K562 (cell line): ENCODE results near the gene ARL8A. TPM values are rescaled to one million over a fixed set of nuclear protein-coding genes. Genes with fewer than 3 reads are reported as not detected.
A peak's percentile ranks its signal among the peaks of the same experiment; 100 is the strongest.

ENCODE experiments used
- BCLAF1 ChIP-seq, 2 experiments: fragments of 450-650 bp in 1 of 2; IDR thresholded peaks; 2 replicates each; pipeline ENCODE4 v1.6.1; 2011 to 2017; ENCODE audit warnings: low read depth in 2 of 2, antibody characterized with exemption in 1 of 2, borderline replicate concordance in 1 of 2, low read length in 1 of 2, mild to moderate bottlenecking in 1 of 2, mixed read lengths in 1 of 2; ENCODE audit not compliant: control insufficient read depth in 1 of 2
- CHD4 ChIP-seq: fragments of 200-600 bp; sonication (generic); IDR thresholded peaks from 3 replicates; pipeline ENCODE4 v1.6.1; 2012; ENCODE audit warnings: low read depth, mild to moderate bottlenecking, mixed read lengths, low read length, inconsistent platforms; ENCODE audit not compliant: insufficient read depth, insufficient replicate concordance, poor library complexity, severe bottlenecking
- HNRNPK ChIP-seq: fragments of 200-400 bp; formaldehyde crosslinking; IDR thresholded peaks from one replicate; pipeline ENCODE4 v1.6.1; 2018; ENCODE audit warnings: mild to moderate bottlenecking, low read depth, low read length; ENCODE audit not compliant: poor library complexity, severe bottlenecking
- LCOR ChIP-seq: sonication (generic); formaldehyde crosslinking; IDR thresholded peaks from 2 replicates; pipeline ENCODE4 v1.8.0; 2022; ENCODE audit warnings: mild to moderate bottlenecking, missing genetic modification reagents
- MBD2 ChIP-seq: sonication (generic); IDR thresholded peaks from 2 replicates; pipeline ENCODE4 v1.6.1; 2016; ENCODE audit warnings: low read depth, borderline replicate concordance
- MNT ChIP-seq, 2 experiments: fragments of 450-650 bp; conservative IDR thresholded peaks; 2 replicates each; pipeline ENCODE4 v1.6.1; 2017; ENCODE audit warnings: mild to moderate bottlenecking in 2 of 2, moderate library complexity in 2 of 2
- PML ChIP-seq: IDR thresholded peaks from 2 replicates; pipeline ENCODE4 v1.6.1; 2012; ENCODE audit warnings: low read length, inconsistent platforms
- POLR2A ChIP-seq: fragments of 450-650 bp; conservative IDR thresholded peaks from 2 replicates; pipeline ENCODE4 v1.6.1; 2016
- RBM39 ChIP-seq: fragments of 200-400 bp; formaldehyde crosslinking; optimal IDR thresholded peaks from 2 replicates; pipeline ENCODE3; 2018; ENCODE audit warnings: low read depth, low read length
- SMAD3 ChIP-seq: fragments of 450-650 bp; formaldehyde crosslinking; conservative IDR thresholded peaks from 2 replicates; pipeline ENCODE4 v1.4.0; 2020; ENCODE audit warnings: mild to moderate bottlenecking
- STAT5B ChIP-seq: fragments of 250-450 bp; sonication (Bioruptor Pico); IDR thresholded peaks from 2 replicates; pipeline ENCODE4 v1.8.0; 2021; ENCODE audit warnings: mild to moderate bottlenecking, inconsistent platforms
- TEAD4 ChIP-seq, 2 experiments: sonication (generic) in 1 of 2; formaldehyde crosslinking in 1 of 2; IDR thresholded peaks; 2 replicates each; pipeline versions ENCODE4 v1.6.1 to v1.8.0; 2012 to 2022; ENCODE audit warnings: borderline replicate concordance in 1 of 2, inconsistent platforms in 1 of 2, low read length in 1 of 2, mild to moderate bottlenecking in 1 of 2, missing genetic modification reagents in 1 of 2
- U2AF2 ChIP-seq: fragments of 200-400 bp; formaldehyde crosslinking; optimal IDR thresholded peaks from 2 replicates; pipeline ENCODE3; 2017; ENCODE audit warnings: low read depth, mild to moderate bottlenecking, low read length
- ZNF124 ChIP-seq: sonication (generic); formaldehyde crosslinking; IDR thresholded peaks from 2 replicates; pipeline ENCODE4 v1.8.1; 2022; ENCODE audit warnings: missing genetic modification reagents
- ZSCAN32 ChIP-seq: fragments of 450-650 bp; formaldehyde crosslinking; IDR thresholded peaks from 2 replicates; pipeline ENCODE4 v1.4.0; 2020; ENCODE audit warnings: mild to moderate bottlenecking, moderate library complexity
- polyA plus RNA-seq, 8 experiments: library from polyadenylated mRNA; depleted of rRNA in 4 of 8; stranded (reverse) in 5 of 8; unstranded in 3 of 8; fragments of >200 nt; fragmentation: Nextera tagmentation in 2 of 8; fragmentation: Illumina TruSeq in 1 of 8; extraction: Ambion mirVana in 2 of 8; extraction: Trizol in 1 of 8; gene quantifications; 2 replicates each; pipeline versions ENCODE4 v1.2.1 to v1.2.3, GENCODE V29; 2011 to 2014; ENCODE audit warnings: inconsistent platforms in 1 of 8, missing spikeins in 1 of 8
- total RNA-seq, 7 experiments: library from RNA; depleted of rRNA in 6 of 7; stranded (reverse); fragments of >200 nt in 6 of 7; fragmentation: Illumina TruSeq in 2 of 7; extraction: Trizol in 2 of 7; gene quantifications; 2 replicates each; pipeline versions ENCODE4 v1.2.1 to v1.2.3, GENCODE V29; 2011 to 2021; ENCODE audit warnings: low replicate concordance in 1 of 7
- TF ChIP-seq, protein P1 (sequence below), 2 experiments: fragments of 150-350 bp in 1 of 2; IDR thresholded peaks; 2 replicates each; pipeline ENCODE4 v1.6.1; 2012 to 2016; ENCODE audit warnings: low read depth in 2 of 2, low read length in 2 of 2, mild to moderate bottlenecking in 1 of 2, moderate library complexity in 1 of 2
- TF ChIP-seq, protein P2 (sequence below): fragments of 450-650 bp; IDR thresholded peaks from 2 replicates; pipeline ENCODE4 v1.6.1; 2016; ENCODE audit warnings: low read depth, mild to moderate bottlenecking, moderate library complexity

ARL8A gene
- total and polyA plus RNA-seq, 9 of the 15 experiments (the other 6 are each of a cell fraction or from before 2014, with no cell fraction given), result 0.17 to 27.3 (median 15.6) TPM

- no peak; the same call in 1 of the 2 replicates for TF ChIP-seq PML
- TF ChIP-seq ZSCAN32 (CRISPR knock-in tag), result no peak
- TF ChIP-seq, protein P1, sequence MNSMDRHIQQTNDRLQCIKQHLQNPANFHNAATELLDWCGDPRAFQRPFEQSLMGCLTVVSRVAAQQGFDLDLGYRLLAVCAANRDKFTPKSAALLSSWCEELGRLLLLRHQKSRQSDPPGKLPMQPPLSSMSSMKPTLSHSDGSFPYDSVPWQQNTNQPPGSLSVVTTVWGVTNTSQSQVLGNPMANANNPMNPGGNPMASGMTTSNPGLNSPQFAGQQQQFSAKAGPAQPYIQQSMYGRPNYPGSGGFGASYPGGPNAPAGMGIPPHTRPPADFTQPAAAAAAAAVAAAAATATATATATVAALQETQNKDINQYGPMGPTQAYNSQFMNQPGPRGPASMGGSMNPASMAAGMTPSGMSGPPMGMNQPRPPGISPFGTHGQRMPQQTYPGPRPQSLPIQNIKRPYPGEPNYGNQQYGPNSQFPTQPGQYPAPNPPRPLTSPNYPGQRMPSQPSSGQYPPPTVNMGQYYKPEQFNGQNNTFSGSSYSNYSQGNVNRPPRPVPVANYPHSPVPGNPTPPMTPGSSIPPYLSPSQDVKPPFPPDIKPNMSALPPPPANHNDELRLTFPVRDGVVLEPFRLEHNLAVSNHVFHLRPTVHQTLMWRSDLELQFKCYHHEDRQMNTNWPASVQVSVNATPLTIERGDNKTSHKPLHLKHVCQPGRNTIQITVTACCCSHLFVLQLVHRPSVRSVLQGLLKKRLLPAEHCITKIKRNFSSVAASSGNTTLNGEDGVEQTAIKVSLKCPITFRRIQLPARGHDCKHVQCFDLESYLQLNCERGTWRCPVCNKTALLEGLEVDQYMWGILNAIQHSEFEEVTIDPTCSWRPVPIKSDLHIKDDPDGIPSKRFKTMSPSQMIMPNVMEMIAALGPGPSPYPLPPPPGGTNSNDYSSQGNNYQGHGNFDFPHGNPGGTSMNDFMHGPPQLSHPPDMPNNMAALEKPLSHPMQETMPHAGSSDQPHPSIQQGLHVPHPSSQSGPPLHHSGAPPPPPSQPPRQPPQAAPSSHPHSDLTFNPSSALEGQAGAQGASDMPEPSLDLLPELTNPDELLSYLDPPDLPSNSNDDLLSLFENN (IDR thresholded peaks at IDR 0.05; ENCODE audit: low read depth in 2 of 2, low read length in 2 of 2), result 0 out of 4 replicates have a peak, but pooled peaks of 1 of the 2 experiments have one; percentile 13
- TF ChIP-seq U2AF2, result no peak
- TF ChIP-seq, protein P2, sequence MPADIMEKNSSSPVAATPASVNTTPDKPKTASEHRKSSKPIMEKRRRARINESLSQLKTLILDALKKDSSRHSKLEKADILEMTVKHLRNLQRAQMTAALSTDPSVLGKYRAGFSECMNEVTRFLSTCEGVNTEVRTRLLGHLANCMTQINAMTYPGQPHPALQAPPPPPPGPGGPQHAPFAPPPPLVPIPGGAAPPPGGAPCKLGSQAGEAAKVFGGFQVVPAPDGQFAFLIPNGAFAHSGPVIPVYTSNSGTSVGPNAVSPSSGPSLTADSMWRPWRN, result no peak
- TF ChIP-seq CHD4, result peak; percentile 71
- TF ChIP-seq HNRNPK, result no peak
- no peak for TF ChIP-seq ZNF124 (CRISPR knock-in tag)
- 0 out of 4 replicates have a peak, but pooled peaks of 1 of the 2 experiments have one; percentile 39 for TF ChIP-seq BCLAF1 (IDR thresholded peaks at IDR 0.05; ENCODE audit: borderline replicate concordance in 1 of 2, control insufficient read depth in 1 of 2, low read depth in 2 of 2, low read length in 1 of 2)
- peak; percentile 76 to 83 for TF ChIP-seq MNT (conservative IDR thresholded peaks at IDR 0.05)
- TF ChIP-seq RBM39, result no peak
- TF ChIP-seq MBD2, result peak; percentile 41; the same call in 1 of the 2 replicates
- peak; percentile 53 for TF ChIP-seq LCOR (CRISPR knock-in tag)
- no peak for TF ChIP-seq SMAD3 (CRISPR knock-in tag)
- TF ChIP-seq TEAD4 (IDR thresholded peaks at IDR 0.05; ENCODE audit: low read length), result no peak
- no peak; the same call in 1 of the 2 replicates for TF ChIP-seq TEAD4 (CRISPR knock-in tag; IDR thresholded peaks at IDR 0.05; ENCODE audit: borderline replicate concordance)
- TF ChIP-seq STAT5B (CRISPR knock-in tag), result no peak
- TF ChIP-seq POLR2A, result no peak
Observed at GRCh38 chr1:202158810-202159533, 14.4 kb upstream of the ARL8A start (continued).
